Activated T-helper 1 cell treated with Interleukin-2 at 50 U/mL for 16 hours (primary cell): ENCODE measurements around the gene EIF4EBP2.

Source experiments
- DNase-seq: peaks from one replicate; pipeline ENCODE4 v3.0.0-alpha.2; 2020; ENCODE audit warnings: low read depth

EIF4EBP2 gene

DNA sequence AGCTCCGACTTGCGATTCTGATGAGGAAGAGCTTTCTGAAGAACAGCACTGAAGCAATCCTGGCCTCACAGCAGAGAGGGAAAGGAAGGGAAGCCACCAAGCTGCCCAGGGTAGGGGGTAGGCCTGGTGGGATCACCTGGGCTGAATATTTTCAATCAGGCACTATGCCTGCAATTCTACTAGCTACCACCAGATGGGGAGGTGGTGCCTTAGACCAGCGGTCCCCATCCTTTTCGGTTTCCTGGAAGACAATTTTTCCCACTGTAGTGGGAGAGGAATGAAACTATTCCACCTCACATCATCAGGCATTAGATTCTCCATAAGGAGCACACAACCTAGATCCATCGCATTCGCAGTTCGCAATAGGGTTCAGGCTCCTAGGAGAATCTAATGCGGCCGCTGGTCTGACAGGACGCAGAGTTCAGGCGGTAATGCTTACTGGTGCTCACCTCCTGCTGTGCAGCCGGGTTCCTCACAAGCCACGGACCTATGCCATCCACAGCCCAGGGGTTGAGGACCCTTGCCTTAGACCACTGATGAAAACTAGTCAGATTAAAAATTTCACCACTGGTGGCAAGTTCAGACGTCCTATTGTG lies 24.3 kb upstream of the EIF4EBP2 start:
- DNase-seq = no peak

DNA sequence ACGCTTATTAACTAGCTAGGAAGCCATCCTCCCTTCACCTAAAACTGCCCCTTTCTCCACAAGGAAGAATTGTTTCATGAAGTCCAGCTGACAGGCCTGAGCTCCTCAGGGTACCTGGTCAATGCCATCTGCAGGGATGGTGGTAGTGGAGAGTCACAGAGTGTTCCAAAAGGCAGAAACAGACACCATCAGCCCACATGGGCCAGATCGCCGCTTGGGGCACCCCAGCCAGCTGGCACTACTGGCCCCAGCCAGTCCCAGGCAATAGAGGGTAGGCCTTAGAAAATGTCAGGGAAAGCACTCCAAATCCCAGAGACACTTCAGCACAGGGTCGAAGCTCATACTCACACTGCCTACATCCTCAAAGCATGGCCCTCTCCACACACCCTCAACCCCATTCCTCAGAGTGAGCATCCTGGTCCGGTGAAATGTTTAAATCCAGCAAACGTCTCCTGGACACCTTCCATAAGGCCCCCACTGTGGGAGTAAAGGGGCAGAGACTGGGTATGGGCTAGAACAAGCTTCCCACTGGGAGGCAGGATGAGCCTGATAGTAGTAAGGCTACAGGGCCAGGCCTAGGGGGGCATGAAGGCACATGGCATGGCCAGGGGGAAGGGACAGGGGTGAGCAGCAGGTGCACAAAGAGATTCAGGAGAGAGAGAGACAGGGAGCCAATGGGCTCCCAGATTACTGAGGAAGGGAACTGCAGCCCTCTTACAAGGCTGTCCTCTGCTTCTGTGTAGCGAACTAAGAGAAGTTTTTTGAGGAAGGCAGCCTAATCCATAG lies 23.4 kb upstream of the EIF4EBP2 start:
- no peak for DNase-seq

- peak; percentile 5 for DNase-seq
These were observed 22.2 kb upstream of the EIF4EBP2 start for GRCh38 chr10:70381471-70382421.

- no peak for DNase-seq
These were observed 12.3 kb upstream of the EIF4EBP2 start for GRCh38 chr10:70391654-70392053.

DNA sequence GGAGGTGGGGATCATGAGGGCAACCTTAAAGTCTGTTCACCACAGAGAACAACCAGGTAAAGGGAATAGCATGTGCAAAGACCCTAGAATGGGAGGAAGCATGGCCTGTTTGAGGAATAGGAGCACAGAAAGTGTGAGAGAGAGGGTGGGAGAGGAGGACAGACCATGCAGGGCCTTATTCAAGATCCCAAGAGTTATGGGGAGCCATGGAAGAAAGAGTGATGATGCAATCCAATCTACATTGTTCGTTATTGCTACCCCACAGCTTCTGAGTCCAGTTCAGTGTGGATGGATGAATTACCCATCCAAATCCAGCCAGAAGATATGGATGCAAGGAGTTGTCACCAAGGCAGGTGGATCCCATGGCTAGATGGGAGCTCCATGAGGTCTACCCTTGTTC lies 7.8 kb upstream of the EIF4EBP2 start:
- DNase-seq = no peak

DNA sequence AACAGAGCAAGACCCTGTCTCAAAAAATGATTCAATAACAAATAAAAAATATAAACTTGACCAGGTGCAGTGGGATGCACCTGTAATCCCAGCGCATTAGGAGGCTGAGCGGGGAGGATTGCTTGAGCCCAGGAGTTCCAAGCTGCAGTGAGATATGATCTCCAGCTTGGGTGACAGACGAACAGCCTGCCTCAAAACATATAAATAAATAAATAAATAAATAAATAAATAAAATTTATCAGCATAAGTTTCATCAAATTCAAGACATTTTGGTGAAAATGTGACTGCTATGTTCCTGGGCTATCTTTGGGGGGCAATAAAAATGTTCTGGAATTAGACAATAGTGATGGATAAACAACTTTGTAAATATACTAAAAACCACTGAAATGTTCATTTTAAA lies 4.8 kb upstream of the EIF4EBP2 start:
- no peak for DNase-seq

GRCh38 chr10:70403483-70404035 lies 386 bp upstream of the EIF4EBP2 start:
- no peak for DNase-seq

DNA sequence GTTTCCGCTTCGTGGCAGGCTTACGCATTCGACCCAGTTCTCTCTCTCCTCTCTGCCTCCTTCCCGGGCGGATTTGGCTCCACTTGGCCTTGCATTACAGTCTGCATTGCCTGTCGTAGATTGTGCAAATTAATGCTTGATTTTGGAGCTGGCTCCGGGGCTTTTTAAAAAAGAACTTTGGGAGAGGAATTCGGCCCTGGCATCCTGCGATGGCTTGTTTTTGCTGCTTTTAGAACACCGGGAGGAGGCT lies 767 bp downstream of the EIF4EBP2 start:
- DNase-seq = no peak

GRCh38 chr10:70405037-70405824 lies 1.3 kb downstream of the EIF4EBP2 start:
- DNase-seq = no peak

- DNase-seq = no peak
These were observed 5.8 kb downstream of the EIF4EBP2 start for GRCh38 chr10:70409772-70410171.

- DNase-seq = no peak
These were observed 6.7 kb downstream of the EIF4EBP2 start for GRCh38 chr10:70410608-70411007.

- DNase-seq = no peak
These were observed 8.4 kb downstream of the EIF4EBP2 start for GRCh38 chr10:70412356-70412755.

- no peak for DNase-seq
These were observed 13.6 kb downstream of the EIF4EBP2 start for GRCh38 chr10:70417568-70417967.

- DNase-seq = no peak
These were observed 14.3 kb downstream of the EIF4EBP2 start for GRCh38 chr10:70418229-70418628.

DNA sequence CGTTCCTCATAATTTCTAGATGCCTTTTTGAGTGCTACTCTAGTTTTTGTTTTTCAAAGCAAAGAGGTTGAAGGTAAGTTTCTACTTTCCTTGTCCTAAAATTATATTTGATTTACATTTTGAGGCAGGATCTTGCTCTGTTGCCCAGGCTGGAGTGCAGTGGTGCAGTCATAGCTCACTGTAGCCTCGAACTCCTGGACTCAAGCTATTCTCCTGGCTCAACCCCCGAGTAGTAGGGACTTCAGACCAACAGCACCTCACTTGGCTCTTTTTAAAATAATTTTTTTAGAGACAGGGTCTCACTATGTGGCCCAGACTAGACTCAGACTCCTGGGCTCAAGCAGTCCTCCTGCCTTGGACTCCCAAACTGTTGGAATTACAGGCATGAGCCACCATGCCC lies 14.8 kb downstream of the EIF4EBP2 start:
- no peak for DNase-seq

GRCh38 chr10:70424320-70424719 lies 20.4 kb downstream of the EIF4EBP2 start:
- no peak for DNase-seq

GRCh38 chr10:70425096-70425495 lies 21.2 kb downstream of the EIF4EBP2 start:
- no peak for DNase-seq

DNA sequence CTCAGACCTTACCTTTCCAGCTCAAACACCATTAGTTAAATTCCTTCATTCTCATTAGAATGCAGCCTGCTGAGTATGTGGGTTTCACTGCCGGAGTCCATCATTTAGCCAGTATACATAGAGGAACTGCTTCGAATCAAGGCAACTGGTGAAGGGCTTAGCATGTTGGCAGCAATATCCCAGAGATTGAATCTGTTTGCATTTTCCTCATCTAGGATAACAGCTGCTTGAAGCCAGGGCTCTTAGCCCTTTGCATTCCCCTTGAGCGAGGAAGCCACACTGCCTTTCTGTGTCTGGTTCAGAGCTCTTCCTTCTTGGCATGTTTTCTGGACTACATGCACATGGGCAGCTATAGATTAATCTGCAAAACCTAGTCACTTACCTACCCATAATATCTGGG lies 22.9 kb downstream of the EIF4EBP2 start:
- DNase-seq = no peak

- no peak for DNase-seq
These were observed 26.8 kb downstream of the EIF4EBP2 start for GRCh38 chr10:70430493-70431445.

DNA sequence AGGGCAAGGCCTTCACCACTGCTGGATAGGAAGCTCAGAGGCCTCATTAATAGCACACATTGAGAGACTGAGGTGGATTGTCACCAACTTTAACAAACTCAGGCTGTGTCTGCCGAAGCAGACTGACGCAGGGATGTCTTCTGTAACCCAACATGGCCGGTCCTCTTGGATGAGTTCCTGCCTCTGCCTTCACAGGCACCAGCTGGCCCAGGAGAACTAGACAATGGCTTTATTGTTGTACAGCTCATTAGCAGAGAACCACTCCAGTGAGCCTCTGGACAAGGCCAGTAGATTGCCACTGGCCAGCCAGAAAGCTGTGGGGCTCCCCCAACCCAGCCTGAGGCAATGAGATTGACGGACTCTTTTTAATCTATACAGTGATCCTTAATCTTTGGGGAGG lies 28.2 kb downstream of the EIF4EBP2 start:
- no peak for DNase-seq
